H1 (cell line): ENCODE data around the gene KCNN1. TPM values are rescaled to one million over a fixed set of nuclear protein-coding genes. Genes with fewer than 3 reads are reported as not detected.

Source experiments
- CTCF ChIA-PET: fragments of 300-600 bp; sonication (Branson Sonifier 250); formaldehyde crosslinking; loops from one replicate; lab custom pipeline; 2021; ENCODE audit not compliant: partially characterized antibody; lab: Charles Lee
- POLR2A ChIA-PET: fragments of 300-600 bp; sonication (Branson Sonifier 250); formaldehyde crosslinking; loops from one replicate; lab custom pipeline; 2021; ENCODE audit warnings: inconsistent platforms; ENCODE audit not compliant: partially characterized antibody; lab: Charles Lee
- DNase-seq, 2 experiments: peaks; one replicate each; pipeline versions ENCODE4 v3.0.0 to v3.0.0-alpha.2; 2010 to 2022; ENCODE audit warnings: low spot score in 2 of 2, low read depth in 1 of 2, mixed read lengths in 1 of 2
- FAIRE-seq: peaks from 2 replicates; lab custom pipeline; 2011; peaks lifted over from hg19 to GRCh38; lab: Jason Lieb, UNC
- H2AFZ ChIP-seq: 2 replicates; pipeline ENCODE4 v1.8.1; 2012; ENCODE audit warnings: low read length, inconsistent platforms
- H2AK5ac ChIP-seq: 2 replicates; pipeline ENCODE4 v1.6.1; 2013; ENCODE audit warnings: low read depth, low read length
- H2BK120ac ChIP-seq: replicated peaks from 2 replicates; pipeline ENCODE3; 2013; ENCODE audit warnings: low read depth, low read length, inconsistent platforms
- H2BK12ac ChIP-seq: 2 replicates; pipeline ENCODE4 v1.6.1; 2013; ENCODE audit warnings: low read depth, low read length
- H2BK15ac ChIP-seq: 2 replicates; pipeline ENCODE4 v1.6.1; 2013; ENCODE audit warnings: low read length
- H2BK20ac ChIP-seq: 2 replicates; pipeline ENCODE4 v1.6.1; 2013; ENCODE audit warnings: low read length
- H2BK5ac ChIP-seq: 2 replicates; pipeline ENCODE4 v1.6.1; 2013; ENCODE audit warnings: low read depth, low read length
- H3K14ac ChIP-seq: 2 replicates; pipeline ENCODE4 v1.6.1; 2013; ENCODE audit warnings: inconsistent platforms; ENCODE audit not compliant: insufficient read length
- H3K18ac ChIP-seq: 2 replicates; pipeline ENCODE4 v1.6.1; 2013; ENCODE audit warnings: low read length; ENCODE audit errors: extremely low read depth
- H3K23ac ChIP-seq: 2 replicates; pipeline ENCODE4 v1.6.1; 2013; ENCODE audit warnings: inconsistent platforms; ENCODE audit not compliant: insufficient read length
- H3K23me2 ChIP-seq: 2 replicates; pipeline ENCODE4 v1.6.1; 2013; ENCODE audit warnings: low read depth, low read length
- H3K27ac ChIP-seq: 2 replicates; pipeline ENCODE4 v1.6.1; 2011; ENCODE audit warnings: low read depth, low read length, inconsistent platforms
- H3K27me3 ChIP-seq, 4 experiments: replicated peaks in 1 of 4; 1 replicate in 1 of 4; 2 replicates in 3 of 4; pipeline versions ENCODE4 v1.6.1 to v1.8.1; 2011 to 2013; ENCODE audit warnings: low read length in 3 of 4, mild to moderate bottlenecking in 3 of 4, inconsistent platforms in 2 of 4, mixed read lengths in 2 of 4, moderate library complexity in 1 of 4; ENCODE audit not compliant: control insufficient read depth in 3 of 4, insufficient read depth in 3 of 4; ENCODE audit errors: extremely low read depth in 1 of 4
- H3K36me3 ChIP-seq, 4 experiments: 2 replicates each; pipeline versions ENCODE4 v1.6.1 to v1.8.1; 2011 to 2013; ENCODE audit warnings: mild to moderate bottlenecking in 4 of 4, low read length in 3 of 4, moderate library complexity in 2 of 4, control low read depth in 1 of 4, inconsistent platforms in 1 of 4; ENCODE audit not compliant: insufficient read depth in 4 of 4, control insufficient read depth in 2 of 4
- H3K4ac ChIP-seq: replicated peaks from 2 replicates; pipeline ENCODE3; 2013; ENCODE audit warnings: low read length, low read depth, mixed read lengths, inconsistent platforms; ENCODE audit not compliant: insufficient read length
- H3K4me1 ChIP-seq, 4 experiments: replicated peaks in 1 of 4; 1 replicate in 1 of 4; 2 replicates in 3 of 4; pipeline versions ENCODE4 v1.6.1 to v1.8.1; 2011 to 2013; ENCODE audit warnings: low read length in 3 of 4, inconsistent platforms in 2 of 4, mixed read lengths in 1 of 4; ENCODE audit not compliant: insufficient read depth in 4 of 4, control insufficient read depth in 3 of 4
- H3K4me2 ChIP-seq, 2 experiments: 2 replicates each; pipeline versions ENCODE4 v1.6.1 to v1.8.1; 2011 to 2013; ENCODE audit warnings: low read depth in 2 of 2, low read length in 2 of 2, control low read depth in 1 of 2, inconsistent platforms in 1 of 2, mild to moderate bottlenecking in 1 of 2; ENCODE audit not compliant: insufficient read depth in 1 of 2
- H3K4me3 ChIP-seq, 4 experiments: fragments of 200-600, 300-600 bp in 1 of 4; sonication (generic), shearing (Covaris generic), sonication (Bioruptor Twin) in 1 of 4; 2 replicates each; pipeline versions ENCODE4 v1.5.1 to v1.8.1; 2011 to 2016; ENCODE audit warnings: low read length in 4 of 4, low read depth in 3 of 4, control low read depth in 2 of 4, inconsistent platforms in 2 of 4, mild to moderate bottlenecking in 2 of 4, mixed read lengths in 1 of 4, moderate library complexity in 1 of 4; ENCODE audit not compliant: insufficient read depth in 2 of 4; ENCODE audit errors: extremely low read depth in 1 of 4
- H3K56ac ChIP-seq: replicated peaks from 2 replicates; pipeline ENCODE3; 2013; ENCODE audit warnings: low read depth, mild to moderate bottlenecking, mixed read lengths, low read length, inconsistent platforms; ENCODE audit not compliant: insufficient read length
- H3K79me1 ChIP-seq: 2 replicates; pipeline ENCODE4 v1.6.1; 2013; ENCODE audit warnings: low read depth, low read length, control low read depth
- H3K79me2 ChIP-seq, 2 experiments: 2 replicates each; pipeline versions ENCODE4 v1.6.1 to v1.8.1; 2012 to 2013; ENCODE audit warnings: low read length in 2 of 2, mild to moderate bottlenecking in 2 of 2, inconsistent platforms in 1 of 2; ENCODE audit not compliant: insufficient read depth in 2 of 2, control insufficient read depth in 1 of 2
- H3K9ac ChIP-seq, 4 experiments: replicated peaks in 1 of 4; 1 replicate in 1 of 4; 2 replicates in 3 of 4; pipeline versions ENCODE4 v1.6.1 to v1.8.1; 2011 to 2013; ENCODE audit warnings: low read depth in 3 of 4, low read length in 3 of 4, control low read depth in 2 of 4, mild to moderate bottlenecking in 2 of 4, moderate library complexity in 2 of 4, inconsistent platforms in 1 of 4; ENCODE audit errors: extremely low read depth in 1 of 4
- H3K9me3 ChIP-seq, 2 experiments: 2 replicates each; pipeline versions ENCODE4 v1.6.1 to v1.8.1; 2012 to 2013; ENCODE audit warnings: mild to moderate bottlenecking in 2 of 2, moderate library complexity in 2 of 2, control low read depth in 1 of 2, inconsistent platforms in 1 of 2, low read depth in 1 of 2, low read length in 1 of 2, mixed read lengths in 1 of 2; ENCODE audit not compliant: insufficient read depth in 2 of 2
- H4K20me1 ChIP-seq, 2 experiments: replicated peaks in 1 of 2; 2 replicates each; pipeline versions ENCODE3 to v1.8.1; 2011 to 2013; ENCODE audit warnings: inconsistent platforms in 2 of 2, low read length in 2 of 2, mild to moderate bottlenecking in 1 of 2; ENCODE audit not compliant: insufficient read depth in 2 of 2, control insufficient read depth in 1 of 2
- H4K5ac ChIP-seq: 2 replicates; pipeline ENCODE4 v1.6.1; 2013; ENCODE audit warnings: low read length, low read depth, mixed read lengths, inconsistent platforms; ENCODE audit not compliant: insufficient read length
- H4K8ac ChIP-seq: 2 replicates; pipeline ENCODE4 v1.8.0; 2013; ENCODE audit warnings: mild to moderate bottlenecking, moderate library complexity, low read length, inconsistent platforms; ENCODE audit not compliant: insufficient read depth; ENCODE audit errors: extremely low read depth
- H4K91ac ChIP-seq: replicated peaks from 2 replicates; pipeline ENCODE3; 2013; ENCODE audit warnings: low read length, mixed read lengths, inconsistent platforms; ENCODE audit not compliant: insufficient read length
- ATF3 ChIP-seq: IDR thresholded peaks from 2 replicates; pipeline ENCODE4 v1.6.1; 2011; ENCODE audit warnings: low read depth, mild to moderate bottlenecking, low read length; ENCODE audit not compliant: insufficient read depth
- KDM1A ChIP-seq: fragments of 200-600, 300-600 bp; sonication (generic); IDR thresholded peaks from 2 replicates; pipeline ENCODE4 v1.7.1; 2016; ENCODE audit warnings: mild to moderate bottlenecking, low read length, borderline replicate concordance
- RFX5 ChIP-seq: IDR thresholded peaks from 2 replicates; pipeline ENCODE4 v1.6.1; 2011; ENCODE audit warnings: low read depth, low read length, improper control_type of control experiment, borderline replicate concordance
- SIRT6 ChIP-seq: IDR thresholded peaks from one replicate; pipeline ENCODE4 v1.7.1; 2012; ENCODE audit warnings: low read length, inconsistent platforms
- ZNF274 ChIP-seq: IDR thresholded peaks from 2 replicates; pipeline ENCODE4 v1.7.0; 2012; ENCODE audit warnings: low read length, borderline replicate concordance; ENCODE audit errors: extremely low read depth
- WGBS, 2 experiments: shearing (Covaris generic) in 1 of 2; methylation state at CpG; one replicate each; pipeline versions ENCODE4 v1.1.6 to v1.1.7; 2013 to 2015; ENCODE audit warnings: low lambda C conversion rate in 2 of 2, mixed read lengths in 2 of 2, inconsistent platforms in 1 of 2, low coverage in 1 of 2, missing lambda C conversion rate in 1 of 2; ENCODE audit not compliant: insufficient replicate concordance in 2 of 2, insufficient coverage in 1 of 2, insufficient read length in 1 of 2; ENCODE audit errors: extremely low coverage in 1 of 2, missing lambda C conversion rate in 1 of 2; 5-methylcytosine and 5-hydroxymethylcytosine counted together
- polyA plus RNA-seq, 7 experiments: library from polyadenylated mRNA; depleted of rRNA in 3 of 7; stranded (reverse) in 5 of 7; unstranded in 2 of 7; fragments of >200 nt in 5 of 7; fragments of 200-250 nt in 2 of 7; gene quantifications; 1 replicate in 5 of 7; 2 replicates in 1 of 7; 4 replicates in 1 of 7; pipeline versions ENCODE4 v1.2.1 to v1.2.3, GENCODE V29; 2011 to 2013; ENCODE audit warnings: missing spikeins in 2 of 7, mixed read lengths in 2 of 7
- total RNA-seq: library from RNA; stranded (reverse); fragmentation: NEBNext Ultra II Directional; extraction: Animal tissue kit (Norgen Biotek cat#: 25700); gene quantifications from 2 replicates; pipeline ENCODE4 v1.2.1, GENCODE V29; 2021

KCNN1 gene
- total and polyA plus RNA-seq, 2 of the 8 experiments (the other 6 are each of a cell fraction or from before 2014, with no cell fraction given) = 11.0 to 12.5 TPM

GRCh38 chr19:18046059-18046718 lies 79.3 kb downstream of the KCNN1 start:
- Histone ChIP-seq H3K23me2 (0 out of 2 replicates have a peak, but pooled peaks cover 2% of the 10 kb centered on the region), H3K23ac (no peak overlapping the region), H4K20me1 (no peaks in the 10 kb centered on the region), H2BK12ac (no peak overlapping the region; the same call in 1 of the 2 replicates), H3K14ac (no peak overlapping the region), H4K8ac (peak overlapping the region; percentile 2; the same call in 1 of the 2 replicates), H2BK120ac (no peak overlapping the region), H3K9me3 (no peaks in the 10 kb centered on the region), H3K9ac (no peak overlapping the region), H3K79me2 (no peaks in the 10 kb centered on the region), H3K4me1 (peaks cover 0 to 3% (median 1%) of the 10 kb centered on the region in 4 experiments; a peak in 2 of 7 replicates), H2BK15ac (no peak overlapping the region), H3K4ac (no peak overlapping the region), H4K91ac (no peak overlapping the region), H2AK5ac (no peak overlapping the region)
- CTCF ChIA-PET = interaction anchor here (0.6 to 2.0 kb wide), 6 partner anchors 12 to 278 kb away, joined by 3 to 5 read pairs (median 4); no protein-coding TSS in a partner anchor
- POLR2A ChIA-PET = no interaction called here
- WGBS, 2 experiments = 90% methylated on average over 14 of the region's 14 CpGs; no CpG with 5 or more reads in 1 of the 2 experiments
- TF ChIP-seq ATF3 = no peak
- no peak for TF ChIP-seq SIRT6
- 0 out of 2 replicates have a peak, but pooled peaks have one; percentile 23 for TF ChIP-seq KDM1A
- no peak for TF ChIP-seq ZNF274
- no peak for TF ChIP-seq RFX5
- TF ChIP-seq, all 59 proteins: peak for 1
- H3K36me3 ChIP-seq = no peaks in the 10 kb centered on the region
- no peak for FAIRE-seq
- H2BK5ac ChIP-seq = no peak overlapping the region
- H3K79me1 ChIP-seq = no peaks in the 10 kb centered on the region
- DNase-seq = no peak
- H3K18ac ChIP-seq = no peak overlapping the region
- no peak overlapping the region for H3K56ac ChIP-seq
- no peaks in the 10 kb centered on the region for H3K27me3 ChIP-seq
- no peak overlapping the region for H4K5ac ChIP-seq
- no peak overlapping the region for H3K27ac ChIP-seq
- H3K4me2 ChIP-seq = no peak overlapping the region
- peak overlapping the region; percentile 85; the same call in 1 of the 2 replicates for H2AFZ ChIP-seq
- H2BK20ac ChIP-seq = no peak overlapping the region
- H3K4me3 ChIP-seq = no peak overlapping the region
